HG03039 (cell line): ENCODE data around the gene LHFPL6.

ENCODE experiments used
- ATAC-seq: cut with Tn5 transposase; IDR thresholded peaks from one replicate; pipeline ENCODE4 v1.9.1; 2021; ENCODE audit warnings: mild to moderate bottlenecking, moderate library complexity; ENCODE audit not compliant: unreplicated experiment

The LHFPL6 gene

DNA sequence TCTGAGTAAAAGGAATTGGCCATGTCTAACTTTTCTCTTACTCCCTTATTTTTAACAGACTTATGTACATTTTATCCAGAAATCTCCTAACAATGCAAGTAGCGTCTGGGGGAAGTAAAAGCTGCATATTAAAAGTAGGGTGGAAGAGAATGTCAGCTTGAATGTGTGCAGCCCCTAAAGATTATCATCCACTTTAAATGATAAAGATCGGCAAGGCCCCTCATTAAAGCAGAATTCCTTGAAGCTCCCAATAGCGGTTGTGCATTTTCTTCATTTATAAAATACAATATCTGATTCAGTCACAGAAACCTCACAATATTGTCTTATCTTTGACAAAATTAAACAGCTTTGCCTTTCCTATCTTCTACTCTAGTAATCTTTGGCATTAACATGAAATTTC lies 184.6 kb downstream of the LHFPL6 start:
- ATAC-seq: no peak

DNA sequence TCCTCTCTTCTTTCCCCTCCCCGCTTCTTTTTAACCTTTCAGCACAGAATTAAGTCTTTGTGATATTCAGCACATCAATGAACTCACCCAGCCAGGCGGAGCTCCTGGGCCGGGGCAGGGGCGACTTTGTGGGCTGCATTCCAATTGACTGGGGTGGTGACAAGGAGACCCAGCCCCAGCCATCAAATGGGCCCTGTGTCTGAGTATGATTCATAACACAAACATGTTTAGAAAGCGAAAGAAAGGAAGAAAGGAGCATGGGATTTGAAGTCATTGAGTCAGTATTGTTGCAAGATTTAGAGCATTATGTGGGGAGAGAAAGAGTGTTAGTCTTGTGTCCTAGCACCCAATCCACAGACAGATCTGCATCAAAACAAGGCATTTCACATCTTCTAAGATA lies 185.3 kb downstream of the LHFPL6 start:
- no peak for ATAC-seq

DNA sequence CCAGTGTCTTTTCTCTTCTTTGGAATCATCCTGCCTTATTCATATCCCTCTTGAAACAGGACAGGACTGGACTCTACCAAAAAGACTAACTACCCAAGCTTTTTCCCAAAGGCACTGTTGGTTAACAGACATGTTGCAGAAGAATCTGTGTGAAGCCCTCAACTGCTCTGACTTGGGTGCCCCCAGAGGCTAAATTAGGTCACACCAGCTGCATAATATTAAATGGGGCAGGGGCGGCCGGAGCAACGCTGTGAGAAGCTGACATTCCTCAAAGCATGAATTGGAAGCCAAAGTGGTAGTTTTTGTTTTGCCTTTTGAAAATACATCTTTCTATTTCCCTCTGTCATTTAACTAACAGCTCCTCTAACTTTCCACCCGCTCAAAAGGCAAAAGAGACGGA lies 185.9 kb downstream of the LHFPL6 start:
- ATAC-seq: no peak

DNA sequence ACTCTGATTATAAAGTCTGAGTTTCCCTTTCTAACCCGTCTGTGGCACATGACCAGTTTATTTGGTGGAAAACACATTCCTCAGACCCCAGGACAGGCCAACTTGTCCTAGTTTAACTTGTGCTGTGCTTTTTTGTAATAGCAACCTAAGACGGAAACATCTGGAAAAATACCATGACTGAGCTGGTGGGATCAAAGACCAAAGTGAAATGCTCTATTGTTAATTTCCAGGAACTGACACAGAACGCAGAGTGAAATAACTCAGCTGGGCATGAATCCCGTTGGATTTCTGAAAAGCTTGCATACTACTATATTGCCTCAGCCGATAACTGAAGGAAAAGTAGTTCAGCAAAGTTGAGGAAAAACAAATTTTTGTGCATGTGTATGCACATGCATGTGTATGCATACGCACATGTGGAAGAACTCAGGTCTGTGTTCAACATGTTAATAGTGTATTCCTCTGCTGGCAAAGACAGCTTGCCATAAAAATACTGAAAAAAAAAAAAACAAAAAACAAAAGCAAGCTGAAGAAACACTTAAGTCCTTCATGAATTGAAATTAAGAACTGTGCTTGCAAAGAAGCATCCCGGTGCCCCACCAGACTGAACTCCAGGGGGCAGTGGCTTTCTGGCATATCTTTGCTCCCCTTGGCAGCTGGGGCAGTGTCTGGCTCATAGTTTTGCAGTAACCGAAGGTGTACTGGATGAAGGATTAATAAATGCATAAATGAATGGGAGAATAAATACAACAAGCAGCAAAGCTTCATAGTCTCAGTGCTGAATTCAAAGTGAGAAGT lies 187.8 kb downstream of the LHFPL6 start:
- no peak for ATAC-seq

DNA sequence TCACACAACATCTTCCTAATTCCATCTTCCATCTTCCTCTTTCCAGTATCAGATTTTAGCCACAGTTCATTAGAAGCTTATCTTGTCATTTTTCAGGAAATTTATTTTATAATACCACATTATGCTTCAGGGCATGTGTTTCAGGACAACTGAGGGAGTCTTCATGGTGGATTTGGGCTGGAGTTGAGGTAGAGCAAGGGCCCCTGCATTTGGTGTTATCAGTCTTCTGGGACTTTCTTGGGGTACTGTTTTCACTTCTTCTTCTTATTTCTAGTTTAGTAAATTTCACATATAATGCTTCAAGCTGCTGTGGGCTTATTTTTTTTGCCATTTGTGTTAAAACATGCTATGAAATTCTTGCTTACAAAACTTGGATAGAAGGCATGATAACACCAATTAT lies 188.7 kb downstream of the LHFPL6 start:
- ATAC-seq: no peak

DNA sequence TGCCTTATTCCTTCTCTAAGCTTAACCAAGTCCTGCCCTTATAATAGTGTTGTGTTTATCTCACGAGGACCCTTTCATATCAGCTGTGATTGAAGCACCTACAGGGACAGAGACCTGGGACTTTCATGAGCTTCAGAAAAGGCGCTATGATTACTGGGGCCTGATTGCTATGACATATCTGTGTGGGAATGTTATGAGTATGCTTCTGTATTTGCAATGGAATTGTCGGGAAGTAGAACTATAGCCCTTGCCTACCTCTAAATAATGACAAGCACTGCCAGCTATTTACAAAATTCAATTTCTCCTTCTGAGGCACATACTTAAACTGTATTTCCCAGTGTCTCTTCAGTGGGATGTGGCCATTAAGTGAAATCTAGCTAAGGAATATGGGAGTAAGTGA lies 191.5 kb downstream of the LHFPL6 start:
- no peak for ATAC-seq

DNA sequence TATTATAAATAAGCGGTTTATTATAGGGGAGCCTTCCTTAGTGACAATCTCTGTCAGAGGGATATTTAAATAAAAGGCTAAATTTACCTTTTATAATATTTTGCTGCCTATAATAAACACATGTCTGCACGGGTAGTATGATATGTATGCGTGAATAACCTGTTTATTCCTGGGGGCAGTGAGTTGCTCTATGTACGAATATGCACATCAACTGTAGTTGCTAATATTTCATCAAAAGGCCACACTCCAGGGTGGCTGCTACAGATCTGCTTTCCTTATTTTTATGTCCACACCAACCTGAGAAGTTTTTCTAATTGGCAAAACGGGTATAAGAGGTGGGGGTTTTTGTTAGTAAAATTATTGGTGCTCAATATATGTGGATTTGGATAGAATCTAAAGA lies 192.0 kb downstream of the LHFPL6 start:
- ATAC-seq: no peak

DNA sequence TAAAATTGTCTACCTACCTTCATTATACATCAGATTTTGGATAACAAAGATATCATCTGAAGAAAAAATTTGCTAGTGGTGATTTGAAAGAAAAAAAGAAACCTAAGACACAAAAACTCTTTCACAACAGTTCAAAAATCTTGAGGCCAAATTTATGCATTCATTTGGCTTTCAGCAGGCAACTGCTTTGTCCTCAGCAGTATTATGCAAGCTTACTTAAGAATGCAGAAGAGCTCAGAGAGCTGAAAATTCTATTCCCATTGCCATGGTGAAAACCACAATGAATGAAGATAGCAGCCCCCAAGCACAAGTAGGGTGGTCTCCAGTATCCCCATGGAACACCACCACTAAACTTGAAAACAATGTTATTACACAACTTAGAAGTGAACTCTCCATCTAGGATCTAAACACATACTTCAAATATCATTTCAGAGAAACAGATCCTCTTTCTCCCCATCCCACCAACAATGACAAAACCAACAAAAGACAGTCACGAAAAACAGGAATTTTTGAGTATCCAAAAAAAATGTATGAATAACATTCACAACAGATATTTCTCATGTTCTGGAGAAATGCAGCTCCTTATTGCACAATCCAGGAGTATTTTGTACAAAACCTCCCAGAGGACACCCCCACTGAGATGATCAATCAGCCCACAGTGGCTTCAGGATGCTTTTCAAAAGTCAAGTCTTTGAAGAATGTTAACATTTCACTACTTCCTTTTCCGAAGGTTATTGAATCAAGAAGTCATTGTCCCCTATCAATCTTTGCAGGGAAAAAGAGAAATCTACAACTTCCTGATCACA lies 192.7 kb downstream of the LHFPL6 start:
- no peak for ATAC-seq

DNA sequence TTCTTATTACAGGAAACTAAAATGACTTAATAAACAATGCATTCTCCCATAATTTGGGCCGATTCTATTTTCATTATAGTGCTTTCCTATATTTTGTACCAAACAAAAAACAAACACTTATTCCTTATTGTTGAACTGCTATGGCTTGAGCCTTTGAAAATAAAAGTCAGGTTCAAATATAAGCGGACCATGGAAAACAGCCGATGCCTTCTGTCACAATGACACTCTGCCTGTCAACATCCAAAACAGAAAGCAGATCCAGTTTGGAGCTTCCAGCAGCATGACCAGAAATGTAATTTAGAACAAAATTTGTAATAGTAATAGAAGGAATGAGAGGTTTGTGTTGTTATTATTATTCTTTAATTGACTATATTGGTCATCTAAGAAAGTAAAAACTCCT lies 194.5 kb downstream of the LHFPL6 start:
- ATAC-seq: no peak

DNA sequence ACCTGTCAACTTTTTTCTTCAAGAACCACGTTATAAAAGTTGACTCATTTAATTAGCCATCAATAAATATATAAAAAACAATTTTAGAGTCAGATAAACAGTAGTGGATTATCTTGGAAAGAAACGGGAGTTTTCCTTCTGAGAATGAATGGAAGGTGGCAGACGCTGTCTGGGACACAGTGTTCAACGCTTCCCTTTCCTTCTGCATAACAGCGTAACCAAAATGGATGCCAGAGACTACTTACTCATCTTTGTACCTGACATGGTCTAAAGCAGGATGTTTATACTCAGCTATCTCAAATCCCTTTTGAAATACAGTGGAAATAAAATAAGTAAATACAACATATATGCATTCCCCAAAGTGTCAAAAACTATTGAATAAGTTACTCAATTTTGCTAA lies 195.2 kb downstream of the LHFPL6 start:
- no peak for ATAC-seq

DNA sequence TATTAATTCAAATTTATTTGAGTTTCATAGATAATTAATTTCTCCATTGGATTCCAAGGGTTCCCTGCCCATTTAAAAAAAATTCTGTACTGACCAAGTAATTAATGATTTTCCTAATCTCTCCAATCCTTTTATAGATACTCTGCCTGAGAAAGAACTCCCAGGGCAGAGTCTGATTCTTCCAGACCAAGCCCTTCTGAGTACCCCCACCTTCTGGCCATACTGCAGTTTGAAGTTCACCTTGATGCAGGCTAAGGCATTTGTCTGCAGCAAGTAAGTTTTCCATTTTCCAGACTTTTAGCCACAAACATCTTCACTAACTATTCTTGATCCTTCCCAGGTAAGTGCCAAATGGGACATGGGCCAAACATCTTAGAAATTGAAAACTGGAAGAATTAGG lies 195.9 kb downstream of the LHFPL6 start:
- no peak for ATAC-seq

DNA sequence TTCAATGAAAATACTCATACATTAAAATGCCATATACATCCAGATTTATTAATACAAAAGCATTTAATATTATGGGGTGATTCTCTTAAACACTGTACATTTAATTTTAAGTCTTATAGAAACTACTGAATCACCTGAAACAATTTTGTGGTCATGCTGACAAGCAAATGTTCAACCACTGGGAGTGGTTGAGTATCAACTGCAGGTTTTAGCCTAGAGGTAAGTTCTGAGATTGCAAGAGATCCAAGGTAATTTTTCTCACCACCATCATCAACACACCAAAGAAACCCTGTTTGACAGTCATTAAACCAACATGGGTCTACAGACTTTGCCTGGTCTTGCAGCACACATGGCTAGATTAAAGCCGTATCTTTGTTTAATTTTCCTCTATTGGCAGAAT lies 196.3 kb downstream of the LHFPL6 start:
- no peak for ATAC-seq

DNA sequence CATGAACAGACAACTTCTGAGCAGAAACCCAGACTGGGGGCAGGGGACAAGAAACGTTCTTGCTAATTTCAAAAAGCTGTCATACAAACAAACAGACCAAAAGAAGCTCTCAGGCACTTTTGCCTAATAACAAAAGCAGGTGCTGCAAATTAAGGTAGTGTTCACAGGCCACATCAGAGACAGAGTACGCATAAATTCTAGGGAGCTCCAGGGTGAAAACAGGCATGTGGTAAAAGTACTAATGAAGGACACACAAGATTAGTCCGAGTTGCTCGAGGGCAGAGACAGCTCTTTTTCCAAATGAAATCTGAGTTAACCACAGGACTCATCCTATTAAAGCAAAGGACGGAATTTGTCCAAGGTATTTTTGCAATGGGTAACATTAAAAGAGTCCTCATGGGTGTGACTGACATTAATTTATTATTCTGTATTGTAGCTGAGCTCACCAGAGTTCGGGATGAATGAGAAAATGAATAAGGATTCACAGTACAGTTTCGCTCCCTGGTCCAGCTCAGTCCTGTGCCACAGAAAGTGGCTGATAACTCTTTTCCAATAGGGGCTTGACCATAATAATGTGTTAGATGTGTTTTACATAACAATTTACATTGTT lies 197.3 kb downstream of the LHFPL6 start:
- no peak for ATAC-seq

DNA sequence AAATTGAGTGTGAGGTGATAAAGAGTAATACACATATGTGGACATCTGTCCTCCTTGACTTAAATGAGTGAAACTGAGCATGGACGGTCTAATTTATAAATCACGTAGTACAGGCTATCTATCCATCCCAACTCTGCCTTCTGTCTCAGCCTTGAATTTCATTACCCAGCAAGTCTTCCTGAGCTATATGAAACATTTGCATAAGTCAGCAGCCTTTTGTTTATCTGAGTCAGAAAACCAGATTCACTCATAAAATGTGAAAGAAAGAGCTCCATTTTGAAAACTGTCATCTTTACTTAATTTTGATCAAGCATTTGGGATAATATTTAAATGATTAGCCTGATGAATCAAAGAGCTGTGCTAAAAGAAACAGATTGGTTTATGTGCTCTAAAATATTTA lies 197.9 kb downstream of the LHFPL6 start:
- no peak for ATAC-seq

DNA sequence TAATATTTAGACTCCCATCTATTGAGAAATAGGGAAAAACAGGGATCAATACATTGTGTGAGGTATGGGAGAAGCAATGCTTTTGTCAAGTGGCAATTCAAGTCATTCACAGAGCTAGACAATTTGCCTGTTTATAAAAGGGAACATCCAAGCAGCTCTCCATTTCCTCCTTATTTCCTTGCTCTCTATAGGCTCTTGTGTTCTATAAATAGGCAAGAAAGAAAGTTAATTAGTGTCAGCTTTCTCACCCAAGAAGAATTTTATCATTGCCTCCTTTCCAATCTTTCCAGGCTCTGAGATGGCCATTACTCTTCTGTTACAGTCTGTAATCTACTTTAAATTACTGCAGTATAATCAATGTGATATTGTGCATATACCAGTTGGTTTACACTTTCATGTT lies 199.9 kb downstream of the LHFPL6 start:
- no peak for ATAC-seq

DNA sequence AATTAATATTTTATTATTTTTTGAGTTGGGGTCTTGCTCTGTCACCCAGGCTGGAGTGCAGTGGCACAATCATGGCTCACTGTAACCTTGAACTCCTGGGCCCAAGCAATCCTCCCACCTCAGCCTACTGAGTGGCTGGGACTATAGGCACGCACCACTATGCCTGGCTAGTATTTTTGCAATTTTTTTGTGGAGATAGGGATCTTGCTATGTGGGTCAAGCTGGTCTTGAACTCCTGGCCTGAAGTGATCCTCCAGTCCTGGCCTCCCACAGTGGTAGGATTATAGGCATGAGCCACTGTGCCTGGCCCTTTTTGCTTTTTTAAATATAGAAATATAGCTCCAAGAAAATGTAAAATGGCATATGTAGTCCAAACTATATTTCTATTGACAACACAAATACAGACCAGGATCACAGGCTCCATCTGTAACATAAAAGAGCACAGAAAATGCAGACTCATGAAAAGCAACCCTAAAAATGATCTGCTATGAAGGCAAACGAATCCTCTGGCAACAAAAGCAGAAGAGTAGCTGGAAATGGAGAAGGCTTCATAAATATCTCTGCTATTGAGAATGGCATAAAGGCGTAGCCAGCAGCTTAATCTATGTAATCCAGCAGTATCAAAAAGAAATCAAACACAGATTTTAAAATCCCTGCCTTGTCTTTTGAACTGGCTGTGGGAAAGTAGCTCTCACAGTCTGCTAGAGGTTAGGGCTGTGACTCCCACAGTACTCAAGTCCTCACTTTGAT lies 200.6 kb downstream of the LHFPL6 start:
- no peak for ATAC-seq

DNA sequence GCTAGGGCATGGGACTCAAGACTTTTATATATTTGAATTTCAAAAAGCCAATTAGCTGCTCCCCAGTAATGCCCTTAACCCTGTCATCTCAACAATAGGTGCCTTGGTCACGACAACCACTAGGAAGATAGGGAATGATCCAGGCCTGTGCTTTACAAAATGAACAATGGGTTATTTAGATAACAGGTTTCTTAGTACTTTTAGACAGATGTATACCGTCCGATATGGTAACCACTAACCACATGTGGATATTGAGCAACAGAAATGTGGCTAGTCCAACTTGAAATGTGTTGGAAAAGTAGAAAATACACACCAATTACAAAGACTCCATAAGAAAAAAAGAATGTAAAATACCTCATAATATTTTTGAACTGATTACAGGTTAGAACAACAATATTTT lies 201.2 kb downstream of the LHFPL6 start:
- ATAC-seq: no peak

DNA sequence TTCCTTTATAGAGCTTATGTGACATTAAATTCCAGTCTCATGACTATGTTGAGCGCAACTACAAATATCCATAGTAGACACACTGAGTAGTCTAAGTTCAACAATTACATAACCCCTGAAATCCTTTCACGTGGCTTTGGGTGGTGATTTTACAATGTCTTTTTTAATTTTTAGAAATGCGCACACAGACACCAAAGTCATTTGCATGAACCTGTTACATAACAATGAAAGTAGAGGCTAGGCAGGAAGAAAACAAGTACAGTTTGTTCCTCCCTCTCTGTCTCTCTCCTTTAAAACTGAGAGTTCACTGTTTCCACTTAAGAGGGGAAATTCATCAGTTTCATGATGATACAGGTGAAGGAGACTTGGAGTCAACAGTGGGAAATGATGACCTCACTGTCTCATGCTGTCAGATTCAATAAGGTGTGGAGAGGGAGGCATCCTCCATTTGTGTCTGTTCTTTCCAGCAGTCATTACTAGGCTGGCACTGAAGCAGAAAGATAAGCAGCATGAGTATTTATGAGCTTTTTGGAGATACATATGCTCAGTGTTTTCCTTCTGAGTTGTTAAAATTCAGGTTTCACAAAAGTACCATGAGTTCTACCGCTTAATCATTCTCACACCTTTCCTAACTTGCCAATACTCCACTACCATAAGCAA lies 201.8 kb downstream of the LHFPL6 start:
- ATAC-seq: no peak

DNA sequence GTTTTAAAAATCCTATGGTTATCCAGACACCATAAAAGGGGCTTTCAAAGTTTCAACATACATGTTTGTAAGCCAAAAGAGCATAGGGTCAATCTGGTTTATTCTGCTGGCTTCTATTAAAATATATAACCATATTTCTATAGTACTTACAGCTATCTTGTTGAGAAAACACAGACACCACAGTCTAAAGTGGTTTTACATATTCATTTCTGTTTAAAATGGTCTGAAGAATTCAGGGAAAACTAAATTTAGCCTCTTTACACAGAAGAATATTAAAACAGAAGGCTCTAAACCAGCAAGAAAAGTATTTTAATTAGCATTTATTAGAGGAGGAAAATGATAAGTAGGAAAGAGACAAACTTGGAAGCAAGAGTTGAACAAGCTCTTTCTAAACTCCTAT lies 203.9 kb downstream of the LHFPL6 start:
- no peak for ATAC-seq

DNA sequence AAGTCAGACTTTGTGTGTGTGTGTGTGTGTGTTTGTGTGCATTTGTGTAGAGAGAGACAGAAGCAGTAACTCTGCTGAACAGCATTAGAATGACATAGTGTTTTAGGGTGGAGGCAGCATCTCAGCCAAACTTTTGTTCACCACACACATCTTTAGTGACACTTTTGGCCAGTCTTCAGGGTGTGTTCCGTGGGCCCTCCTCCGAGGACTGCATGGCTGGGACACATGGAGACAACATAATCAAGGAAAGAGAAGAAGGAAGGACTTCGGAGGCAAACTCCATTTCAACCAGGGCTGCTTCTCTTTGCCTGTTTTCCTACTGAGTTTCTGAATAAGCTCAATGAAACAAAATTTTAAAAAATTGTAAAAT lies 205.1 kb downstream of the LHFPL6 start:
- ATAC-seq: no peak
